ENCODE measurements around the gene PRRC2B. TPM values are rescaled to one million over a fixed set of nuclear protein-coding genes. Genes with fewer than 3 reads are reported as not detected.
"Not testable (repeated sequence)": the region's sequence is repeated elsewhere in the genome, so short reads cannot be mapped to it uniquely, and the experiment has no call there.

Gene PRRC2B
- total RNA-seq, 1 donor from 2014 or later, result 505 TPM

- H3K4me1 Mint-ChIP-seq, result no peaks in the 10 kb centered on the region
- H3K36me3 Mint-ChIP-seq, result peaks cover 77% of the 10 kb centered on the region
- no peaks in the 10 kb centered on the region for H3K9me3 Mint-ChIP-seq
- no peak overlapping the region for H3K4me3 Mint-ChIP-seq
- H3K27me3 Mint-ChIP-seq (ENCODE audit: low read depth), result no peaks in the 10 kb centered on the region
- TF ChIP-seq CTCF (IDR thresholded peaks at IDR 0.05; ENCODE audit: unreplicated experiment), result no peak
- DNase-seq (ENCODE audit: low spot score in 2 of 2, unreplicated experiment in 2 of 2), result no peak
- H3K27ac Mint-ChIP-seq, result peak overlapping the region; percentile 19
Measured at GRCh38 chr9:131448818-131449217, 54.9 kb downstream of the PRRC2B start.

GRCh38 chr9:131449276-131449675 lies 55.4 kb downstream of the PRRC2B start:
- H3K27ac Mint-ChIP-seq, result peak overlapping the region; percentile 19
- no peak for TF ChIP-seq CTCF (IDR thresholded peaks at IDR 0.05; ENCODE audit: unreplicated experiment)
- H3K9me3 Mint-ChIP-seq, result no peaks in the 10 kb centered on the region
- no peaks in the 10 kb centered on the region for H3K27me3 Mint-ChIP-seq (ENCODE audit: low read depth)
- no peak for DNase-seq (ENCODE audit: low spot score in 2 of 2, unreplicated experiment in 2 of 2)
- H3K4me1 Mint-ChIP-seq, result no peaks in the 10 kb centered on the region
- H3K36me3 Mint-ChIP-seq, result peaks cover 79% of the 10 kb centered on the region
- no peak overlapping the region for H3K4me3 Mint-ChIP-seq

- Mint-ChIP-seq H3K4me1 (no peaks in the 10 kb centered on the region), H3K36me3 (peaks cover 71% of the 10 kb centered on the region), H3K9me3 (no peaks in the 10 kb centered on the region), H3K27ac (no peak overlapping the region), H3K4me3 (no peak overlapping the region), H3K27me3 (ENCODE audit: low read depth) (no peaks in the 10 kb centered on the region)
- DNase-seq (ENCODE audit: low spot score in 2 of 2, unreplicated experiment in 2 of 2), result no peak
- no peak for TF ChIP-seq CTCF (IDR thresholded peaks at IDR 0.05; ENCODE audit: unreplicated experiment)
Measured at GRCh38 chr9:131454028-131454427, 60.1 kb downstream of the PRRC2B start.

GRCh38 chr9:131455655-131456054 lies 61.8 kb downstream of the PRRC2B start:
- H3K4me1 Mint-ChIP-seq; H3K27me3 Mint-ChIP-seq (ENCODE audit: low read depth); H3K27ac Mint-ChIP-seq; DNase-seq (ENCODE audit: low spot score in 2 of 2, unreplicated experiment in 2 of 2); H3K4me3 Mint-ChIP-seq; H3K9me3 Mint-ChIP-seq: not testable (repeated sequence)
- peaks cover 68% of the 10 kb centered on the region for H3K36me3 Mint-ChIP-seq

GRCh38 chr9:131457746-131458145 lies 63.9 kb downstream of the PRRC2B start:
- H3K4me1 Mint-ChIP-seq, result no peaks in the 10 kb centered on the region
- TF ChIP-seq CTCF (IDR thresholded peaks at IDR 0.05; ENCODE audit: unreplicated experiment), result no peak
- no peaks in the 10 kb centered on the region for H3K9me3 Mint-ChIP-seq
- no peak for DNase-seq (ENCODE audit: low spot score in 2 of 2, unreplicated experiment in 2 of 2)
- no peaks in the 10 kb centered on the region for H3K27me3 Mint-ChIP-seq (ENCODE audit: low read depth)
- no peak overlapping the region for H3K27ac Mint-ChIP-seq
- peaks cover 55% of the 10 kb centered on the region for H3K36me3 Mint-ChIP-seq
- H3K4me3 Mint-ChIP-seq, result no peak overlapping the region

- Mint-ChIP-seq H3K4me1 (no peaks in the 10 kb centered on the region), H3K4me3 (no peak overlapping the region), H3K27ac (peak overlapping the region; percentile 4), H3K36me3 (peaks cover 50% of the 10 kb centered on the region), H3K27me3 (ENCODE audit: low read depth) (no peaks in the 10 kb centered on the region), H3K9me3 (no peaks in the 10 kb centered on the region)
- TF ChIP-seq CTCF (IDR thresholded peaks at IDR 0.05; ENCODE audit: unreplicated experiment), result no peak
- DNase-seq (ENCODE audit: low spot score in 2 of 2, unreplicated experiment in 2 of 2), result no peak
Measured at GRCh38 chr9:131459056-131459455, 65.2 kb downstream of the PRRC2B start.

Data from mesothelial cell of epicardium (in vitro differentiated cells).